Suprapubic skin (tissue), 3 donors: ENCODE results near the gene TTC1.

Experiments
- CTCF ChIP-seq, 2 donors: fragments of 200-600 bp in 1 of 2; fragments of 450-650 bp in 1 of 2; sonication (generic) in 1 of 2; IDR thresholded peaks; one replicate each; pipeline ENCODE4 v1.5.1; 2016 to 2019; ENCODE audit warnings: antibody characterized with exemption in 2 of 2, mild to moderate bottlenecking in 1 of 2, moderate library complexity in 1 of 2
- EP300 ChIP-seq: sonication (generic); formaldehyde crosslinking; IDR thresholded peaks from one replicate; pipeline ENCODE4 v1.6.1; 2017; ENCODE audit warnings: antibody characterized with exemption
- POLR2A ChIP-seq, 2 donors: fragments of 450-650 bp; IDR thresholded peaks; one replicate each; pipeline ENCODE4 v1.6.1; 2017; ENCODE audit warnings: antibody characterized with exemption in 2 of 2, mild to moderate bottlenecking in 2 of 2, moderate library complexity in 2 of 2

- TF ChIP-seq CTCF (IDR thresholded peaks at IDR 0.05) (no peak), POLR2A (IDR thresholded peaks at IDR 0.05) (no peak), EP300 (no peak)
Measured at GRCh38 chr5:160071916-160072315, 63.0 kb downstream of the TTC1 start.
